Activated naive CD4-positive, alpha-beta T cell treated with anti-CD3 and anti-CD28 coated beads for 36 hours (primary cell): ENCODE data around the gene ZNF683. TPM values are rescaled to one million over a fixed set of nuclear protein-coding genes. Genes with fewer than 3 reads are reported as not detected.
"Not testable (repeated sequence)": the region's sequence is repeated elsewhere in the genome, so short reads cannot be mapped to it uniquely, and the experiment has no call there.

Source experiments
- CTCF ChIA-PET: fragments of 350-600 bp; sonication (Branson Sonifier 250); formaldehyde crosslinking; loops from one replicate; lab custom pipeline; 2021; ENCODE audit warnings: antibody characterized with exemption; lab: Charles Lee
- DNase-seq: peaks from one replicate; pipeline ENCODE4 v3.0.0-alpha.2; 2020
- H3K27ac Mint-ChIP-seq: one replicate; pipeline ENCODE4 v1.8.0; 2021; ENCODE audit warnings: mild to moderate bottlenecking, mixed read lengths
- H3K27me3 Mint-ChIP-seq: one replicate; pipeline ENCODE4 v1.8.0; 2021; ENCODE audit warnings: low read depth, mixed read lengths
- H3K36me3 Mint-ChIP-seq: one replicate; pipeline ENCODE4 v1.8.0; 2021; ENCODE audit warnings: low read depth, mixed read lengths
- H3K4me1 Mint-ChIP-seq: one replicate; pipeline ENCODE4 v1.8.0; 2021; ENCODE audit warnings: low read depth, mixed read lengths
- H3K4me3 Mint-ChIP-seq: one replicate; pipeline ENCODE4 v1.8.0; 2021; ENCODE audit warnings: mild to moderate bottlenecking, moderate library complexity, mixed read lengths
- H3K9me3 Mint-ChIP-seq: one replicate; pipeline ENCODE4 v1.8.0; 2021; ENCODE audit warnings: mixed read lengths
- intact Hi-C: fragments of 100-400 bp; cut with micrococcal nuclease; formaldehyde crosslinking; loops from one replicate; pipeline ENCODE4 v1.15.1; 2023
- total RNA-seq, 2 experiments: library from RNA; stranded (reverse); gene quantifications; one replicate each; pipeline ENCODE4 v1.2.3, GENCODE V29; 2021

Gene ZNF683
- total RNA-seq, 2 experiments from 2014 or later = not detected

- peaks cover 16% of the 10 kb centered on the region for H3K4me1 Mint-ChIP-seq
- H3K27me3 Mint-ChIP-seq = peaks cover 25% of the 10 kb centered on the region
- no peaks in the 10 kb centered on the region for H3K9me3 Mint-ChIP-seq
- intact Hi-C loops = no loop called here
- no peak overlapping the region for H3K4me3 Mint-ChIP-seq
- H3K27ac Mint-ChIP-seq = no peak overlapping the region
- H3K36me3 Mint-ChIP-seq = no peaks in the 10 kb centered on the region
- DNase-seq = no peak
- CTCF ChIA-PET = interaction anchor here (0.6 to 6.9 kb wide), 6 partner anchors 10 to 93 kb away, joined by 3 to 42 read pairs (median 4); partner anchors contain the start of gene DHDDS
These were observed 32.8 kb upstream of the ZNF683 start for GRCh38 chr1:26405281-26405915.

- no peak overlapping the region for H3K27ac Mint-ChIP-seq
- H3K36me3 Mint-ChIP-seq = no peaks in the 10 kb centered on the region
- peaks cover 21% of the 10 kb centered on the region for H3K27me3 Mint-ChIP-seq
- CTCF ChIA-PET = interaction anchor here (6.9 kb wide), 1 partner anchor 12 kb away, joined by 42 read pairs; no protein-coding TSS in a partner anchor
- H3K4me1 Mint-ChIP-seq = peaks cover 13% of the 10 kb centered on the region
- intact Hi-C loops = no loop called here
- H3K9me3 Mint-ChIP-seq = no peaks in the 10 kb centered on the region
- H3K4me3 Mint-ChIP-seq = no peak overlapping the region
- no peak for DNase-seq
These were observed 32.1 kb upstream of the ZNF683 start for GRCh38 chr1:26404641-26405040.

- Mint-ChIP-seq H3K27me3 (peaks cover 12% of the 10 kb centered on the region), H3K27ac (no peak overlapping the region), H3K36me3 (no peaks in the 10 kb centered on the region), H3K4me3 (no peak overlapping the region), H3K4me1 (peaks cover 3% of the 10 kb centered on the region), H3K9me3 (no peaks in the 10 kb centered on the region)
- CTCF ChIA-PET = interaction anchor here (6.9 kb wide), 1 partner anchor 13 kb away, joined by 42 read pairs; no protein-coding TSS in a partner anchor
- intact Hi-C loops = no loop called here
- no peak for DNase-seq
These were observed 31.1 kb upstream of the ZNF683 start for GRCh38 chr1:26403656-26404055.

GRCh38 chr1:26401891-26402290 is 29.3 kb upstream of the ZNF683 start:
- Mint-ChIP-seq H3K9me3 (no peaks in the 10 kb centered on the region), H3K4me1 (no peaks in the 10 kb centered on the region), H3K4me3 (no peak overlapping the region), H3K27ac (no peak overlapping the region), H3K27me3 (peaks cover 9% of the 10 kb centered on the region), H3K36me3 (no peaks in the 10 kb centered on the region)
- intact Hi-C loops = no loop called here
- DNase-seq = no peak
- CTCF ChIA-PET = interaction anchor here (6.9 kb wide), 1 partner anchor 15 kb away, joined by 42 read pairs; no protein-coding TSS in a partner anchor

- H3K9me3 Mint-ChIP-seq = no peaks in the 10 kb centered on the region
- CTCF ChIA-PET = interaction anchor here (1.0 kb wide), 1 partner anchor 36 kb away, joined by 4 read pairs; no protein-coding TSS in a partner anchor
- intact Hi-C loops = loop anchor here (10.0 kb wide), 1 partner anchor 294 kb away; no protein-coding TSS in a partner anchor
- H3K36me3 Mint-ChIP-seq = no peaks in the 10 kb centered on the region
- H3K27me3 Mint-ChIP-seq = peaks cover 7% of the 10 kb centered on the region
- H3K4me1 Mint-ChIP-seq = peaks cover 3% of the 10 kb centered on the region
- no peak overlapping the region for H3K27ac Mint-ChIP-seq
- no peak overlapping the region for H3K4me3 Mint-ChIP-seq
- no peak for DNase-seq
These were observed 26.5 kb upstream of the ZNF683 start for GRCh38 chr1:26399034-26399433.

GRCh38 chr1:26395754-26396153 is 23.2 kb upstream of the ZNF683 start:
- no peak for DNase-seq
- peaks cover 8% of the 10 kb centered on the region for H3K4me1 Mint-ChIP-seq
- intact Hi-C loops = loop anchor here (1.0 to 10.0 kb wide), 2 partner anchors 119 to 291 kb away; no protein-coding TSS in a partner anchor
- H3K27me3 Mint-ChIP-seq = no peaks in the 10 kb centered on the region
- CTCF ChIA-PET = interaction anchor here (0.7 to 2.3 kb wide), 12 partner anchors 10 to 266 kb away, joined by 3 to 7 read pairs (median 3); partner anchors contain the start of gene CEP85
- H3K9me3 Mint-ChIP-seq = no peaks in the 10 kb centered on the region
- no peaks in the 10 kb centered on the region for H3K36me3 Mint-ChIP-seq
- H3K27ac Mint-ChIP-seq = no peak overlapping the region
- no peak overlapping the region for H3K4me3 Mint-ChIP-seq

- peak; percentile 59 for DNase-seq
- Mint-ChIP-seq H3K27ac (no peak overlapping the region), H3K4me3 (no peak overlapping the region), H3K4me1 (peaks cover 19% of the 10 kb centered on the region), H3K27me3 (no peaks in the 10 kb centered on the region), H3K36me3 (no peaks in the 10 kb centered on the region), H3K9me3 (no peaks in the 10 kb centered on the region)
- CTCF ChIA-PET = interaction anchor here (0.6 to 2.3 kb wide), 7 partner anchors 16 to 222 kb away, joined by 3 to 8 read pairs (median 4); partner anchors contain the start of genes C1orf232 and ZNF593
- intact Hi-C loops = loop anchor here (1.0 to 10.0 kb wide), 2 partner anchors 116 to 287 kb away; no protein-coding TSS in a partner anchor
These were observed 18.9 kb upstream of the ZNF683 start for GRCh38 chr1:26391450-26391849.

- no peak overlapping the region for H3K4me3 Mint-ChIP-seq
- peaks cover 26% of the 10 kb centered on the region for H3K4me1 Mint-ChIP-seq
- no peak for DNase-seq
These were observed 17.2 kb upstream of the ZNF683 start for GRCh38 chr1:26389604-26390247.

GRCh38 chr1:26388791-26389445 is 16.4 kb upstream of the ZNF683 start:
- intact Hi-C loops = no loop called here
- no peak overlapping the region for H3K27ac Mint-ChIP-seq

More at GRCh38 chr1:26389604-26390247, 17.2 kb upstream of the ZNF683 start:
- H3K9me3 Mint-ChIP-seq = no peaks in the 10 kb centered on the region
- no peaks in the 10 kb centered on the region for H3K27me3 Mint-ChIP-seq
- intact Hi-C loops = loop anchor here (10.0 kb wide), 1 partner anchor 285 kb away; no protein-coding TSS in a partner anchor
- CTCF ChIA-PET = interaction anchor here (2.3 kb wide), 1 partner anchor 15 kb away, joined by 8 read pairs; no protein-coding TSS in a partner anchor
- no peak overlapping the region for H3K27ac Mint-ChIP-seq
- H3K36me3 Mint-ChIP-seq = no peaks in the 10 kb centered on the region

GRCh38 chr1:26387447-26387846 is 14.9 kb upstream of the ZNF683 start:
- no peak for DNase-seq
- no peak overlapping the region for H3K4me3 Mint-ChIP-seq
- H3K27me3 Mint-ChIP-seq = no peaks in the 10 kb centered on the region
- peaks cover 30% of the 10 kb centered on the region for H3K4me1 Mint-ChIP-seq
- CTCF ChIA-PET = interaction anchor here (1.1 kb wide), 1 partner anchor 9 kb away, joined by 3 read pairs; no protein-coding TSS in a partner anchor
- H3K27ac Mint-ChIP-seq = no peak overlapping the region
- no peaks in the 10 kb centered on the region for H3K36me3 Mint-ChIP-seq
- H3K9me3 Mint-ChIP-seq = no peaks in the 10 kb centered on the region
- intact Hi-C loops = no loop called here

More at GRCh38 chr1:26388791-26389445, 16.4 kb upstream of the ZNF683 start:
- Mint-ChIP-seq H3K27me3 (no peaks in the 10 kb centered on the region), H3K4me1 (peaks cover 30% of the 10 kb centered on the region), H3K9me3 (no peaks in the 10 kb centered on the region), H3K4me3 (no peak overlapping the region), H3K36me3 (no peaks in the 10 kb centered on the region)
- DNase-seq = no peak
- CTCF ChIA-PET = interaction anchor here (1.1 kb wide), 1 partner anchor 8 kb away, joined by 3 read pairs; no protein-coding TSS in a partner anchor

GRCh38 chr1:26385063-26385462 is 12.5 kb upstream of the ZNF683 start:
- CTCF ChIA-PET = interaction anchor here (0.6 kb wide), 1 partner anchor 35 kb away, joined by 4 read pairs; no protein-coding TSS in a partner anchor
- H3K27ac Mint-ChIP-seq, DNase-seq, H3K4me3 Mint-ChIP-seq, H3K9me3 Mint-ChIP-seq, H3K36me3 Mint-ChIP-seq, H3K27me3 Mint-ChIP-seq, intact Hi-C loops: not testable (repeated sequence)
- H3K4me1 Mint-ChIP-seq = peaks cover 26% of the 10 kb centered on the region
